ENCODE results near the gene ATXN1L.
"Not testable (repeated sequence)": the region's sequence is repeated elsewhere in the genome, so short reads cannot be mapped to it uniquely, and the experiment has no call there.

The ATXN1L gene

GRCh38 chr16:71845639-71846430 is at the start of gene ATXN1L:
TSS of gene ATXN1L (plus strand) at chr16:71845976. CDS start at chr16:71849741, 3,765 bp downstream.
- Histone ChIP-seq H3K9me3 (ENCODE audit: low read length) (no peaks in the 10 kb centered on the region), H3K4me1 (ENCODE audit: insufficient read depth, low read length) (peaks cover 13% of the 10 kb centered on the region), H3K9ac (ENCODE audit: low read length) (peak within 1 kb of the TSS; percentile 90), H3K27ac (ENCODE audit: low read depth, low read length) (peak within 1 kb of the TSS; percentile 88), H3K27me3 (ENCODE audit: control insufficient read depth in 1 of 2, insufficient read depth in 2 of 2, low read length in 2 of 2) (no peaks in the 10 kb centered on the region), H3K4me3 (ENCODE audit: low read depth in 1 of 2, low read length in 2 of 2) (peak within 1 kb of the TSS; percentile 89 to 95), H3K36me3 (ENCODE audit: insufficient read depth, low read length) (peaks cover 9% of the 10 kb centered on the region)

- Histone ChIP-seq H3K4me3 (ENCODE audit: low read depth in 1 of 2, low read length in 2 of 2) (no peak overlapping the region), H3K27me3 (ENCODE audit: control insufficient read depth in 1 of 2, insufficient read depth in 2 of 2, low read length in 2 of 2) (no peaks in the 10 kb centered on the region), H3K9me3 (ENCODE audit: low read length) (no peaks in the 10 kb centered on the region), H3K4me1 (ENCODE audit: insufficient read depth, low read length) (peaks cover 14% of the 10 kb centered on the region), H3K27ac (ENCODE audit: low read depth, low read length) (no peak overlapping the region), H3K36me3 (ENCODE audit: insufficient read depth, low read length) (no peaks in the 10 kb centered on the region), H3K9ac (ENCODE audit: low read length) (no peak overlapping the region)
Observed at GRCh38 chr16:71796501-71797097, 49.2 kb upstream of the ATXN1L start.

- no peaks in the 10 kb centered on the region for H3K27me3 ChIP-seq (ENCODE audit: control insufficient read depth in 1 of 2, insufficient read depth in 2 of 2, low read length in 2 of 2)
- H3K9me3 ChIP-seq (ENCODE audit: low read length) = no peaks in the 10 kb centered on the region
- peaks cover 4% of the 10 kb centered on the region for H3K36me3 ChIP-seq (ENCODE audit: insufficient read depth, low read length)
- peaks cover 13% of the 10 kb centered on the region for H3K4me1 ChIP-seq (ENCODE audit: insufficient read depth, low read length)
- H3K4me3 ChIP-seq (ENCODE audit: low read depth in 1 of 2, low read length in 2 of 2) = no peak overlapping the region
- no peak overlapping the region for H3K27ac ChIP-seq (ENCODE audit: low read depth, low read length)
- H3K9ac ChIP-seq (ENCODE audit: low read length) = no peak overlapping the region
Observed at GRCh38 chr16:71803305-71803690, 42.5 kb upstream of the ATXN1L start.

- peaks cover 17% of the 10 kb centered on the region for H3K4me1 ChIP-seq (ENCODE audit: insufficient read depth, low read length)
Observed at GRCh38 chr16:71807905-71808592, 37.7 kb upstream of the ATXN1L start.

GRCh38 chr16:71808593-71809459 is 37.0 kb upstream of the ATXN1L start, which contains the start of gene AP1G1:
TSS of gene AP1G1 (minus strand) at chr16:71808834. CDS start at chr16:71789479, 19,355 bp downstream.
- Histone ChIP-seq H3K4me1 (ENCODE audit: insufficient read depth, low read length) (peaks cover 17% of the 10 kb centered on the region), H3K27ac (ENCODE audit: low read depth, low read length) (peak within 1 kb of the TSS; percentile 92), H3K4me3 (ENCODE audit: low read depth in 1 of 2, low read length in 2 of 2) (peak within 1 kb of the TSS; percentile 88 to 94), H3K27me3 (ENCODE audit: control insufficient read depth in 1 of 2, insufficient read depth in 2 of 2, low read length in 2 of 2) (no peaks in the 10 kb centered on the region), H3K36me3 (ENCODE audit: insufficient read depth, low read length) (peaks cover 4% of the 10 kb centered on the region), H3K9ac (ENCODE audit: low read length) (peak within 1 kb of the TSS; percentile 99), H3K9me3 (ENCODE audit: low read length) (no peaks in the 10 kb centered on the region)

More at GRCh38 chr16:71807905-71808592, 37.7 kb upstream of the ATXN1L start:
- Histone ChIP-seq H3K36me3 (ENCODE audit: insufficient read depth, low read length) (peaks cover 4% of the 10 kb centered on the region), H3K27ac (ENCODE audit: low read depth, low read length) (peak overlapping the region; percentile 92), H3K4me3 (ENCODE audit: low read depth in 1 of 2, low read length in 2 of 2) (peak overlapping the region; percentile 88 to 94), H3K27me3 (ENCODE audit: control insufficient read depth in 1 of 2, insufficient read depth in 2 of 2, low read length in 2 of 2) (no peaks in the 10 kb centered on the region), H3K9me3 (ENCODE audit: low read length) (no peaks in the 10 kb centered on the region), H3K9ac (ENCODE audit: low read length) (peak overlapping the region; percentile 99)

GRCh38 chr16:71810155-71810530 is 35.6 kb upstream of the ATXN1L start:
- H3K9ac ChIP-seq (ENCODE audit: low read length); H3K27ac ChIP-seq (ENCODE audit: low read depth, low read length); H3K36me3 ChIP-seq (ENCODE audit: insufficient read depth, low read length); H3K9me3 ChIP-seq (ENCODE audit: low read length); H3K4me3 ChIP-seq (ENCODE audit: low read depth in 1 of 2, low read length in 2 of 2); H3K27me3 ChIP-seq (ENCODE audit: control insufficient read depth in 1 of 2, insufficient read depth in 2 of 2, low read length in 2 of 2): not testable (repeated sequence)
- peaks cover 17% of the 10 kb centered on the region for H3K4me1 ChIP-seq (ENCODE audit: insufficient read depth, low read length)

GRCh38 chr16:71811261-71811803 is 34.4 kb upstream of the ATXN1L start:
- Histone ChIP-seq H3K4me3 (ENCODE audit: low read depth in 1 of 2, low read length in 2 of 2) (no peak overlapping the region), H3K9ac (ENCODE audit: low read length) (no peak overlapping the region), H3K27me3 (ENCODE audit: control insufficient read depth in 1 of 2, insufficient read depth in 2 of 2, low read length in 2 of 2) (no peaks in the 10 kb centered on the region), H3K36me3 (ENCODE audit: insufficient read depth, low read length) (peaks cover 4% of the 10 kb centered on the region), H3K27ac (ENCODE audit: low read depth, low read length) (no peak overlapping the region), H3K4me1 (ENCODE audit: insufficient read depth, low read length) (peaks cover 17% of the 10 kb centered on the region), H3K9me3 (ENCODE audit: low read length) (no peaks in the 10 kb centered on the region)

- not testable (repeated sequence) for H3K4me3 ChIP-seq (ENCODE audit: low read depth in 1 of 2, low read length in 2 of 2); H3K9ac ChIP-seq (ENCODE audit: low read length); H3K9me3 ChIP-seq (ENCODE audit: low read length); H3K36me3 ChIP-seq (ENCODE audit: insufficient read depth, low read length); H3K27me3 ChIP-seq (ENCODE audit: control insufficient read depth in 1 of 2, insufficient read depth in 2 of 2, low read length in 2 of 2)
- peak overlapping the region; percentile 32 for H3K27ac ChIP-seq (ENCODE audit: low read depth, low read length)
- peaks cover 15% of the 10 kb centered on the region for H3K4me1 ChIP-seq (ENCODE audit: insufficient read depth, low read length)
Observed at GRCh38 chr16:71817155-71817500, 28.6 kb upstream of the ATXN1L start.

- Histone ChIP-seq H3K4me1 (ENCODE audit: insufficient read depth, low read length) (no peaks in the 10 kb centered on the region), H3K27me3 (ENCODE audit: control insufficient read depth in 1 of 2, insufficient read depth in 2 of 2, low read length in 2 of 2) (no peaks in the 10 kb centered on the region), H3K9me3 (ENCODE audit: low read length) (no peaks in the 10 kb centered on the region), H3K4me3 (ENCODE audit: low read depth in 1 of 2, low read length in 2 of 2) (no peak overlapping the region), H3K27ac (ENCODE audit: low read depth, low read length) (no peak overlapping the region), H3K9ac (ENCODE audit: low read length) (no peak overlapping the region), H3K36me3 (ENCODE audit: insufficient read depth, low read length) (no peaks in the 10 kb centered on the region)
Observed at GRCh38 chr16:71826533-71827017, 19.2 kb upstream of the ATXN1L start.

- Histone ChIP-seq H3K27ac (ENCODE audit: low read depth, low read length) (no peak overlapping the region), H3K4me1 (ENCODE audit: insufficient read depth, low read length) (no peaks in the 10 kb centered on the region), H3K4me3 (ENCODE audit: low read depth in 1 of 2, low read length in 2 of 2) (no peak overlapping the region), H3K36me3 (ENCODE audit: insufficient read depth, low read length) (no peaks in the 10 kb centered on the region), H3K9me3 (ENCODE audit: low read length) (no peaks in the 10 kb centered on the region), H3K9ac (ENCODE audit: low read length) (no peak overlapping the region), H3K27me3 (ENCODE audit: control insufficient read depth in 1 of 2, insufficient read depth in 2 of 2, low read length in 2 of 2) (no peaks in the 10 kb centered on the region)
Observed at GRCh38 chr16:71830359-71830758, 15.4 kb upstream of the ATXN1L start.
